Activated effector memory CD4-positive, alpha-beta T cell treated with Interleukin-2 at 50 U/mL for 16 hours (primary cell): ENCODE measurements around the gene ZYG11A.

Source experiments
- DNase-seq: peaks from one replicate; pipeline ENCODE4 v3.0.0-alpha.2; 2020

The ZYG11A gene

DNA sequence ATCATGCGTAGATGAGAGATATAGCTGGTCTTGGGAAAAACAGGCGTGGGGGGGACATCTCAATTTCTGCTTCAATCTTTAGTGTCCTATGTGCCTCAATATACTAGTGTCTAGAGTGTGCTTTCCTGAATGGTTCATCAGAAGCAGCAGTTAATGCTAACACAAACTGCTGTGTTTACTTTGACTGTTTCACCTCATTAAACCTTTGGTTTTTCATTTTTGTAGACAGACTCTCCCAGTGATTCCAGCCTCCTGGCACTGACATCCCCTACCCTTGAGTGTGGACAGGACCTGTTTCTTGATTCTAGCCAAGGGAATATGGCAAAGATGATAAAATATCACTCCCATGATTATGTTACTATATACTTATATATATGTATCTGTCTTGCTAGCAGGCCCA is 37.6 kb downstream of the ZYG11A start:
- no peak for DNase-seq

DNA sequence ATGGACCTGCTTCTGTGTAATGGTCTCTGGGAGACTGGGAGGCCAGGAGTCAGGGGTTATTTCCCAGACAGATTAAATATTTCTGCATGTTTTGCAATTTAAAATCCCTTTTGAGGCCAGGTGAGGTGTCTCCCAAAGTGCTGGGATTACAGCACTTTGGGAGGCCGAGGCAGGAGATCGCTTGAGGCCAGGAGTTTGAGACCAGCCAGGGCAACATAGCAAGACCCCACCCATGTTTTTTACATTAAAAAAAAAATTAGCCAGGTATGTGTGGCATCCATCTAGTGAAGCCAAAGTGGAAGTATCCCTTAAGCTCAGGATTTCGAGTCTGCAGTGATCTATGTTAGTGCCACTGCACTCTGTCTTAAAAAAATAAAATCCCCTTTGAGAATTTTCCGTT is 44.9 kb downstream of the ZYG11A start:
- DNase-seq = no peak

DNA sequence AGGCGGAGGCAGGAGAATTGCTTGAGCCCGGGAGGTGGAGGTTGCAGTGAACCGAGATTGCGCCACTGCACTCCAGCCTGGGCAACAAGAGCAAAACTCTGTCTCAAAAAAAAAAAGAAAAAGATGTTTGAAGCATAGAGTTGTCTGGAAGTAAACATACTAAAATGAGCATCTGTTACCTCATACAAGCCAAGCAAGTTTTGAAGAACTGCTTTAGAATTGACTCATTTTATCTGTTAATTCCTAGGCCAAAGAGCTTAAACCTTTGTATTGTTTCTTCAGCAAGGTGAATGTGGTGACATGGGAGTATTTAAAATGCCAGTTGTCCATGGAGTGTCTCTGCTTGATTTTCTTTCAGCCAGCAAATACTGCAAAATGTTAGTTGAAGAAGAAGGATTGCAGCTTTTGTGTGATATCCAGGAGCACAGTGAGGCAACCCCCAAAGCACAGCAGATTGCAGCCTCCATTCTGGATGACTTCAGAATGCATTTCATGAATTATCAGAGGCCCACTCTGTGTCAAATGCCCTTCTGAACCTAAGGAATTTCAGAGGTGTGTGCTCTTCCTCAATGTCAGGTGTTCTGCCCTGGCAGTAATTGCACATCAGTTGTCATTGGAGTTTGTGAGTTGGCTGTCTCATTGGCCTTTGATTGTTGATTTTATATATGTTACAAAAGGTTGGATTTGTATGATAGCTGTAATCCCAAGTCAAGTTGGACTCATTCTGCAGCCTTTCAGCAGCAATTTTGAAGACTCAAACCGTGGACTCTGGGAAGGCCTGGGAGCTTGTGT is 50.1 kb downstream of the ZYG11A start:
- DNase-seq = no peak

DNA sequence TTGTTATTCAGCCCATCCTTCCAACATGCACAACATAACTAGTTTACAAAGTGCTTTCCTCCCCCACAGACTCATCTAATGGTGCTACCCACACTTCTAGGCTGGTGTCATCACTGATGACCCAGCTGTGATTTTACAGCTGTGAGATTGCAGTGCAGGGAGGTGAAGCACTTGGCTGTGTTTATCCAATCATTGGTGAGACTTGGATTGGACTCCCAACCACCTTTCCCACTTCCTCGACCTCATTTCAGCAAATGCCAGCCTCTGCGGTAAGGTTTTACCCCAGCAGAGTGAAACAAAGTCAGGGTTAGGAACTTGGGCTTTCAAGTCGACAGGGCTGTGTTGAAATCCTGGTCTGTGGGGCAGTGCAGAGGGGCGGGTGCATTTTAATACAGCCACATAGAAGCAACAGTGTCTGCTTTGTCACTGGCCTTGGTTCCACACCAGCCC is 56.9 kb downstream of the ZYG11A start:
- no peak for DNase-seq

DNA sequence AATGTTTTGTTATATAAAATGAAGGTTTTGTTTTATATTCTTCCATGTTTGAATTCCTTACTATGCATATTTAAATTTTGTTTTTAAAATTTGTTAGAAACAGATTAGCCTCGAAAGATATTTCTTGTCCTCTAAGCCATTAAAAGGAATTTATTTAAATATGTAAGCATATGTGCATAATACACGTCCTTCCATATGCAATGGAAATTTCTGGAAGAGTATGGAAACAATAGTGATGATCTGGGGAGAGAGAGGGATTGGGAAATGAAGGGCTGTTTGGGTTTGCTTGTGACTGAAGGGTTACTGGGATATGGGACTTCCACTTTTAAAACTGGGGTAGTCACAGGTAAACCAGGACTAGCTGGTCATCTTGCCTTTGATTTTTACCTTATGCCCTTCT is 57.8 kb downstream of the ZYG11A start:
- no peak for DNase-seq

DNA sequence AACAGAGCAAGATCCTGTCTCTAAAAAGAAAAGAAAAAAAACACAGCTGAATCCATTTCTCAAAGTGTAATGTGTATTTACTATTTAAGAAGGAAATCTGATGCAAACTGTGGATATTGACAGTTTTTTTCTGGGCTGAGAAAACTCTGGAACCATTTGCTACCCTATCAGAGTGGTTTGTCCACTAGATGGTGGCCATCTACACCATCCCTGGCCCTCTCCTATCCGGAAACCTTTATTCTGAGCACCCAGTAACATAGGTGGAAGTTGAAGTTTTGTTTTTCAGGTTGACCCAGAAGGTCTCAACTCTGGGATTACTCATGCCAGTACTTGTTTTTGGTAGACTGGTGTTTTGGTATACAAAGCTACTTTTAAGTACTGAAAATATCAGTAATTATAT is 58.8 kb downstream of the ZYG11A start:
- no peak for DNase-seq

DNA sequence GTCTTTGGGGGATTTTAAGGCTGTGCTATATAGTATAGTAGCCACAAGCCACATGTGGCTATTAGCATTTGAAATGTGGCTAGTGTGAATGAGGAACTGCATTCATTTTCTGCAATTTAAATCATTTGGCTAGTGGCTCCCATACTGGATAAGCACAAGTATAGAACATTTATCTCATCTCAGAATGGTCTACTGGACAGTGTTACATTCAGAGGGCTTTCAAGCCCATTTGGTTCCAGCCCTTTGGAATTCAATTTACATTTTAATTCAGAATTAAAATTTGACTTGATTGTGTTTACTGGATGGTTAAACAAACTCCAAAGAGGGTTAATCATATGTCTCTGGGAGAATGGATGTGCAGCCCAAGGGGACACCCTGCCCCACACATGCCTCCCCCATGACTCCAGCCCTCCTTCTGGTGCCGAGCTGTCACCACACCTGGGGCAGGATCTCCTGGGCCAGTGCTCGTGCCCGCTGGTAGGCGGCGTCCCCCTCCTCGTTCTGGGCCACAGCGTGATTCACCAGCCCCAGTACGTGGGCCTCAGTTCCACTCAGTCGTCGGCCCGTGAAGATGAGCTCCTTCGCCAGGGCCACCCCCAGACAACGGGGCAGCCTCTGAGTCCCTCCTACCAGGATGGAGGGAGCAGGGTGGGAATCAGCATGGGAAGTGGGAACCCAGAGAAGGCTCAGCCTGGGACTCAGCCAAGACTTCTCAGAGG is 61.8 kb downstream of the ZYG11A start:
- DNase-seq = no peak

DNA sequence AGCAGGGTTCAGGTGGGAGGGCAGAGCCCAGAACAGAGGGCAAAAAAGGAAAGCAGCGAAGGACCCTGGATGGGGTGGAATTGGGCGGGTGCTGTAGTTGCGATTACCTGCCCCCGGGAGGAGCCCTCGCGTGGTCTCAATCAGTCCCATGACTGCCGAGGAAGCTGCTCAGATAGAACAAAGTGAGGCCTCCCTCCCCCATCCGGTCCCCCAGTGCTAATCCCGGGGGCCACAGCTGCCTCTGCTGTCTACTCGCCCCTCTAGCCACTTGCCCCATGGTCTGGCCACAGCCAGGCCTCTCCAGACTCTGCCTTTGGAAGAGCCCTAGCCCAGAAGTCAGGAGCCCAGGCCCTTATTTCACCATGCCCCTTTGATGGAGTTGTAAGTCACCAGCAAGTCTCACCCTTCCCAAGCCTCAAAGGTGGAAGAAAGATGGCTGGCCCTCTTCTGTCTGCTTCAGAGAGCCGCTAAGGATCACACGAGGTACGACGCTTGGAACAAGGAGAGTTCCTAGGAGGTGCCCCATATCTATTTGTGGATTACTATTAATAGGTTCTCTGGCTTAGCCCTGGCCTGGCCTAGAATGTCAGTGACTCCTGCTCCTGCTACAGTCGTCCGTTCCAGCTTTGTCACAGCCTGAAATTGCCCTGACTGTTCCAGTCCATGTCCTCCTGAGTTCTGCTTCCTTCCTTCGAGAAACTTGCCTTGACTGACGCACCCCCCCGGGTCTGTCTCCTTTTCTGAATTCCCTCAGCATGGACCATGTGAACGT is 62.6 kb downstream of the ZYG11A start:
- no peak for DNase-seq

DNA sequence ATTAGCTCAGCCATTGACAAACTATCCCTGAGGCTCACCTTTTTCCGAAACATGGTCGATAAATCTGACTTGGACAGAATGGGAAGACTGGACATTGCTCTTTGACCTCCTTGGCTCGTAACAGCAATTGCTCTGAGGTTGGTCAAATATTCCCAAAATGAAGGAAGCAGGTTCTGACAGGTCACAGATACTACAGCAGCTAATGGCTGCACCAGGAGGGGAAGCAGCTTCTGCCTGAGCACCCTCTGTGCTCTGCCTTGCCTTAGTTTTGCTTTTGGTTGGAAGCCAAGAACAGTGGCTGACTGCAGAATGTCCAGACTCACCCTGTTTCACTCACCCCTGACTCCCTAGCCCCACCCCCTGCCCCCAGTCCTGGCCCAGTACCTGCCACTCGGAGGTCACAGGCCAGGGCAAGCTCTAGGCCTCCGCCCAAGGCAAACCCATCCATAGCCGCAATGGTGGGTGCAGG is 63.6 kb downstream of the ZYG11A start:
- DNase-seq = no peak

DNA sequence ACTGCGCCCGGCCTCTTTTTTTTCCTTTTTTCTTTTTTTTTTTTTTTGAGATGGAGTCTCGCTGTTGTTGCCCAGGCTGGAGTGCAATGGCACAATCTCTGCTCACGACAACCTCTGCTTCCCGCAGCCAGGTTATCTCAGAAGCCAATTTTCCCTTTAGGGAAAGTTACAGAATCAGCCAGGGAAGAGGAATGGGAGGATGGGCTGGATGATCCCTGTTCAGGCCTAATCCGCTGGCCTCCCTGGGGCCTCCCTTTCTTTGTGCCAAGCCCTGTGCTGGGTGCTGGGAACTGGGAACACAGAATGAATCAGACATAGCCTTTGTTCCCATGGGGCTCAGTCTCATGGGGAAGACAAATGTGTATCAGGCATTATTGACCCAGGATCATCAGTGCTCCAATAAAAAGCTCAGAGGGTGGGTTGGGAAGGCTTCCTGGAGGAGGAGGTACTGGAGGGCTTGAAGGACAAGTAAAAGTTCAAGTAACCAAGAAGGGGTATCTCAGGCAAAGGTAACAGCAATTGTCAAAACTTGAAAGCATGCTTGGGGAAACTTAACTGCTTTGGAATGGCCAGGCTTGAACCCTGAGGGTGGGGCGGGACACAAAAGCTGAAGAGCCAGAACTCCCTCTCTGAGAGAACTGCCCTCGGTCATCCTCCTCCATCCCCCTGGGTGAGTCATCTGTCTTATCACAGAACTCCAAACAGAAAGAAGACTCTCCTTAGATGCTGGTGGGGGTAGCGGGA is 64.7 kb downstream of the ZYG11A start:
- no peak for DNase-seq

DNA sequence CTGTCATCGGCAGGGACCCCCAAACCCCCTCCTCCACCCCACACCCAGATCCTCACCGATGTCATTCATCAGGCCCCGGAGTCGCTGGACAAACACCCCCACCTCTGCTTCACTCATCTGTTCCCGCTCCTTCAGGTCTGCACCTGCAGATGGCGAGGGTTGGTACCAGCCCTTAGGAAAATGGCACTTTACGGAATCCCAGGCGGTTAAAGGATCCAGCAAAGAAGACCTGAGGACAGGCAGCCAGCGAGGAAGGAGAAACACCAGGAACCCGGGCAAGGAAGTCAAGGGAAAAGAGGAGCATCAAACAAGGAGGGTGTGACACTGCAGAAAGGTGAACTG is 65.2 kb downstream of the ZYG11A start:
- DNase-seq = no peak

DNA sequence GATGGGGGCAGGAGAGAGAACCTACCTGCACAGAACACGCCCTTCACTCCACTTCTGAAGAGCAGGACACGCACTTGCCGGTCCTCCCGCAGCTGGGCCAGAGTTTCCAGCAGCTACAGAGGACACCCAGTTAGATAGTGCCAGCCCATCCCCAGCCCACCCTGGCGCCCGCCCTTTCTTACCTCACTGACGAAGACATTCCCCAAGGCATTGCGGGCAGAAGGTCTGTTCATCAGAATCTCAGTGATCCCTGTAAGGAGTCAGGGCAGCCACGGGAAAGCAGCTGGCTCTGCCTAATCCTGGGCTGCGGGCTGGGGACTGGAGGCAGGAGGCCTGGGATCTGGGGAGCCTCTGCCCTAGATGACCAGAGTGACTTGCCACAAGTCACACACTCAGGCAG is 69.0 kb downstream of the ZYG11A start:
- no peak for DNase-seq

DNA sequence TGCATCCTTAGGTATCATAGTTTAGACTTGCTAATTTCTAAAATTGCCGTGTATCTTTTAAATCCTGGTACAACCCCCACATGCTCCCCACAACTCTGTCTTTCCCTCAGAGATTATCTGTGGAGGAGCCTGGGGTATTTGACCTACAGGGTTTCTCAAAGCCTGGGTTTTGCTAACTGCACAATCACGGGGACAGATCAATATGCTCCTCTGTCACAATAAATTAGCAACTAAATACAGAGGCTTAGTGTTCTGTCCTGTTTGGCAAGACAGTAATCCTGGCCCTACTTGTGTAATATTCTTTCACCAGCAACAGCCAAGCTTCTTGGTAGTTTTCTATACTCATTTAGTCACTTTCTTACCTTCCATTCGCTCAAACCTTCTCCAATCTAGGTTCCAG is 70.5 kb downstream of the ZYG11A start:
- DNase-seq = no peak

DNA sequence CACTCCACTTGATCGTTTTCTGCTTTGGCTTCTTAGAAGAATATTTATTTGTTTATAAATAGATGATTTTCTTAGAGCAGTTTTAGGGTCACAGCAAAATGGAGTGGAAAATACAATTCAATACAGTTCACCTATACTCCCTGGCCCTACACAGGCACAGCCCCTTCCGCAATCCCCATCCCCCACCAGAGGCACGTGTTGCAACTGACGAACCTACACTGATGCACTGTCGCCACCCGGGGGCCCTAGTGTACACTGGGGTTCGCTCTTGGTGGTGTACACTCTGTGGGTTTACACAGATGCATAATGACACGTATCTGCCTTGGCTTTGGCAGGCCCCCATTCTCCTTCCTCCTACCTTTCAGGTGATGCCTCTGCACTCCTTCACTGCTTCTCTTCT is 71.0 kb downstream of the ZYG11A start:
- no peak for DNase-seq

DNA sequence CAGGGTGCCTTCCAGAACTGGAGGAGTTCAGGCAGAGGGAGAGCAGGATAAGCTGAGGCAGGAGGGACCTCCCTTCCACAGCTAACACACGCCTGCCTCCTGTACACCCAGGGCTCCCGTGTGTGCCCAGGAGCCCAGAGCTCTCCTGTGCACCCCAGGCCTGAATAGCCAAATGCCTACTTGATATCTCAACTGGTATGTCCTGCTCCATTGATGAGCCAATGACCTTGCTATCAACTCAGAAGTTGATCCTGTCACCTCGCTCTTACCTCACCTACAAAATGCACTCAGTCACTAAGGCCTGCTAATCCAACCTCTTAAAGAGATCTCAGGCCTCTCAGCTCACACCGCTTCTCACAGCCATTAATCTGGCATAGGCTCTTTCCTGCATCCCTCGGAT is 71.9 kb downstream of the ZYG11A start:
- no peak for DNase-seq

DNA sequence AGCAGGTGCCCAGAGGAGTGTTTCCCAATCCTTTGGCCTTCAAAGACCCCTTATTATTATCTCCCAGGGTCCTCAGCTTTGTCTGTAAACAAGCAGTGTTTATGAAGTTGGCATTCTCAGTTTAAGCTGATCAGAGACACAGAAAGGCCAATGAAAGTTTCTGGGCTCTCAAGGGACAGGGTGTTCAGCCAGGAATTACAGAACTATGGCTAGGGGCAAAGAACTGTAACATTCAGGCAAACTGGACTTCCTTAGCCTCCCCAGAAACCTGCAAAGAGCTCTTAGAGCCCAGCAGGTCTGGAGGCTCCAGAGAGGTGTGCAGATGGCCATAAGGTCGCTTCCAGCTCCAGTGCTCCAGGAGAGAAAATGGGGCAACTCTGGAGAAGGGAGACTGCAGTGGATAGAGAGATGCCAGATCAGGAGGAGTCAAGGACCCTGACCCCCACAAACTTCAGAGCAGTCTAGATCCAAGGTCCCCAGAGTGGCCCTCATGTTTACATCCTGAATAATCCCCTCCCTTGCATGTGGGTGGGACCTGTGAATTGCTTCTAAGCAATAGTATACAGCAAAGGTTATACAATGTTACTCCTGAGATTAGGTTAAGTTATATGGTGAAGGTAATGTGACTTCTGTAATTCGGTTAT is 72.8 kb downstream of the ZYG11A start:
- DNase-seq = no peak

DNA sequence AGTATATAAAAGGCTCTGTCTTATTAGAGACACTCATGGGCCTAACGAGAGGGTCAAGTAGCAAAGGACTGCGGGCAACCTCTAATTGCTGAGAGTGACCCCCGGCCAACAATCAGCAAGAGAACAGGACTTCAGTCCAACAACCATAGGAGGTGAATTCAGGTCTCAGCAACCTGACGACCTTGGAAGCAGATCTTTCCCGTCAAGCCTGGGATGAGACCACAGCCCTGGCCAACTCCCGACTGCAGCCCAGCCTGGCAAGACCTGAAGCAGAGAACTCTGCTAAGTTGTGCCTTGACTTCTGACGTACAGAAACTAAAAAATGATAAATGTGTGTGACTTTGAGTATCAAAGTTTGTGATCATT is 73.3 kb downstream of the ZYG11A start:
- no peak for DNase-seq

DNA sequence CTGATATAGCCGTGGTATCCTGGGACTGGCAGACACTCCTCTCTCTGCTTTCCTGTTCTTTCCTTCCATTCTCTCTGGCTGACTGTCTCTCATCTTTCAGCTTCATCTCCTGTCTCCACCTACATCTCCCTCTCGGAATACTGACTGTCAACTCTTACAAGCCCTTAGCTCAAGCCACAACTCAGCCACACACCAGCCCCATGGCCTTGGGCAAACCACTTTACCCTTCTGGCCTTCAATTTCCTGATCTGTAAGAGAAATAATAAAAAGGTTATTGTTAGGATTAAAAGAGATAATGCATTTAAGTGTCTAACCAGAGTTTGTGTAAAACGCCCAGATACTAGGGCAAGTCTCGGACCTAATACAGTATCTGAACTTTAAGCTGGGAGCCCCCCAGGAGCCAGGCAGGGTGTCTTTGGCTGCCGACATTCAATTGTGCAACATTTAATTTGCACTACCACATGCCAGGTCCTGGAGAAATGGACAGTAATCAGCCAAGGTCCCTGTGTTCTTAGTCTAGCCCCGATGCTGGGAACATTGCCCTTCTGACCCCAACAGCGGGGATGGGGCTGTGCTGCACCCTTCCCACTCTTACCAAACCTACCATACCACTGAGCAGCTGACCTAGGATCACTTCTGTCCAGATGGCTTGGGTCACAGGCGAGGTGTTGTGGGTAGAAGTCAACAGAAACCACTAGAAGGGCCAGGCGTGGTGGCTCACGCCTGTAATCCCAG is 73.8 kb downstream of the ZYG11A start:
- no peak for DNase-seq

DNA sequence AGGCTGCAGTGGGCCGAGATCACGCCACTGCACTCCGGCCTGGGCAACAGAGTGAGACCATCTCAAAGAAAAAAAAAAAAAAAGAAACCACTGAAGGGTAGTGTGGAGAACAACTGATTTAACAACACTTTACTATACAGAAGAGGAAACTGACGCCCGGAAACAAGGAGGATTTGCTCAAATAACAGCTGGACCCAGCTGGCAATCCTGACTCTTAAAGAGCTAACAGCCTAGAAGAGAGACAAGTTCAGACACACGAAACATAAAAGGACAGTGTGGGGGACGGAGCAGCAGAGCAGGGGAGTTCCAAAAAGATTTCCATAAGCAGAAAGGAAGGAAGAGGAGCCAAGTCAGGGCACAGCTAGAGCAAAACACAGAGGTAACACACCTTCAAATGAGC is 74.6 kb downstream of the ZYG11A start:
- no peak for DNase-seq

DNA sequence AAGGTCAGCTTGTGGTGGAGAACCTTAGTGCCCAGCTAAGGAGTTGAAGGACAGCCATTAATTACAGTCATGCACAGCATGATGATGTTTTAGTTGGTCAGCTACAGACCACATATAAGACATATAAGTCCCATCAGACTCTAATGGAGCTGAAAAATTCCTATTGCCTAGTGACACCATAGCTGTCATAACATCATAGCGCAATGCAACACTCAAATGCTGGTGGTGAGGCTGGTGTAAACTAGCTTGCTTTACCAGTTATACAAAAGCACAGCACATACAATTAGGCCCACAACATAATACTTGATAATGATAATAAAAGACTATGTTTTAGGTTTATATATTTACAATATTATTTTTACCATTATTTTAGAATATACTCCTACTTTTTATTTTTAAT is 75.0 kb downstream of the ZYG11A start:
- no peak for DNase-seq

DNA sequence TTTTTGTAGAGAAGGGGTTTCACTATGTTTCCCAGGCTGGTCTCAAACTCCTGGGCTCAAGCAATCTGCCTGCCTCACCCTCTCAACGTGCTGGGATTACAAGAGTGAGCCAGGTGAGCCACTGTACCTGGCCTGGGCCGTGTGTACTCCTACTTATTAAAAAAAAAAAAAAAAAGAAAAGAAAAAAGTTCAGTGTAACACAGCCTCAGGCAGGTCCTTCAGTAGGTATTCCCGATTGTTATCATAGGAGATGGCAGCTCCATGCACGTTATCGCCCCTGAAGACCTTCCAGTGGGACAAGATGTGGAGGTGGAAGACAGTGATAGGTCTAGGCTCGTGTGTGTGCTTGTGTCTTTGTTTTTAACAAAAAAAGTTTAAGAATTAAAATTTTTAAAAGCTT is 75.6 kb downstream of the ZYG11A start:
- DNase-seq = no peak
